Vagina (tissue), 2 donors: Measurements from ENCODE around the gene DNAAF9.

Experiments used
- CTCF ChIP-seq, 3 experiments: fragments of 450-650 bp in 2 of 3; fragments of 200-600 bp in 1 of 3; sonication (generic) in 1 of 3; IDR thresholded peaks; one replicate each; pipeline ENCODE4 v1.5.1; 2017 to 2019; ENCODE audit warnings: antibody characterized with exemption in 3 of 3, mild to moderate bottlenecking in 2 of 3, moderate library complexity in 2 of 3
- POLR2AphosphoS5 ChIP-seq, 2 donors: sonication (generic); formaldehyde crosslinking; IDR thresholded peaks; one replicate each; pipeline ENCODE4 v1.9.0; 2017; ENCODE audit warnings: antibody characterized with exemption in 2 of 2, mild to moderate bottlenecking in 2 of 2, low read depth in 1 of 2; ENCODE audit not compliant: insufficient read depth in 1 of 2

- TF ChIP-seq CTCF (IDR thresholded peaks at IDR 0.05), result no peak
- no peak for TF ChIP-seq POLR2AphosphoS5 (IDR thresholded peaks at IDR 0.05; ENCODE audit: insufficient read depth in 1 of 2, low read depth in 1 of 2)
These were observed 44.7 kb upstream of the DNAAF9 start for GRCh38 chr20:3452136-3452535.
